Muscle layer of duodenum (tissue), 2 donors: ENCODE data around the gene KLHL9.

Experiments
- H3K27ac ChIP-seq: one replicate; pipeline ENCODE4 v1.7.0; 2013; ENCODE audit warnings: mild to moderate bottlenecking, low read length
- H3K27me3 ChIP-seq: one replicate; pipeline ENCODE4 v1.7.0; 2013; ENCODE audit warnings: low read depth, mild to moderate bottlenecking, control low read depth, low read length
- H3K36me3 ChIP-seq, 2 donors: one replicate each; pipeline ENCODE4 v1.7.0; 2013; ENCODE audit warnings: low read length in 2 of 2, control low read depth in 1 of 2, mild to moderate bottlenecking in 1 of 2; ENCODE audit not compliant: insufficient read depth in 2 of 2, control insufficient read depth in 1 of 2
- H3K4me1 ChIP-seq, 2 donors: one replicate each; pipeline ENCODE4 v1.7.0; 2013; ENCODE audit warnings: low read length in 2 of 2, mild to moderate bottlenecking in 2 of 2, control low read depth in 1 of 2, moderate library complexity in 1 of 2; ENCODE audit not compliant: insufficient read depth in 2 of 2, control insufficient read depth in 1 of 2
- H3K4me3 ChIP-seq, 2 donors: one replicate each; pipeline ENCODE4 v1.7.0; 2013; ENCODE audit warnings: low read length in 2 of 2, low read depth in 1 of 2, mild to moderate bottlenecking in 1 of 2
- H3K9me3 ChIP-seq, 2 donors: one replicate each; pipeline ENCODE4 v1.7.0; 2013; ENCODE audit warnings: low read length in 2 of 2, control low read depth in 1 of 2, mild to moderate bottlenecking in 1 of 2; ENCODE audit not compliant: control insufficient read depth in 1 of 2
- donor health status: healthy.

The KLHL9 gene

GRCh38 chr9:21340735-21341134, 5.5 kb upstream of the KLHL9 start:
- Histone ChIP-seq H3K27ac (no peak overlapping the region), H3K9me3 (no peaks in the 10 kb centered on the region), H3K4me3 (no peak overlapping the region), H3K36me3 (no peaks in the 10 kb centered on the region), H3K4me1 (no peaks in the 10 kb centered on the region), H3K27me3 (no peaks in the 10 kb centered on the region)

GRCh38 chr9:21336457-21336856, 1.3 kb upstream of the KLHL9 start:
- H3K9me3 ChIP-seq: no peaks in the 10 kb centered on the region
- peaks cover 0 to 3% of the 10 kb centered on the region in 2 donors for H3K36me3 ChIP-seq
- H3K4me3 ChIP-seq: no peak overlapping the region
- H3K27me3 ChIP-seq: no peaks in the 10 kb centered on the region
- H3K27ac ChIP-seq: no peak overlapping the region
- peaks cover 15 to 27% of the 10 kb centered on the region in 2 donors for H3K4me1 ChIP-seq

GRCh38 chr9:21333226-21333625, 2.0 kb downstream of the KLHL9 start:
- Histone ChIP-seq H3K4me1 (peaks cover 21 to 53% of the 10 kb centered on the region in 2 donors), H3K27ac (no peak overlapping the region), H3K27me3 (no peaks in the 10 kb centered on the region), H3K36me3 (peaks cover 0 to 3% of the 10 kb centered on the region in 2 donors), H3K4me3 (peak overlapping the region; percentile 85 to 98), H3K9me3 (no peaks in the 10 kb centered on the region)

- Histone ChIP-seq H3K9me3 (no peaks in the 10 kb centered on the region), H3K27ac (no peak overlapping the region), H3K27me3 (no peaks in the 10 kb centered on the region), H3K36me3 (peaks cover 0 to 3% of the 10 kb centered on the region in 2 donors), H3K4me3 (peak overlapping the region in 1 of 2 donors; percentile 85), H3K4me1 (peaks cover 28 to 65% of the 10 kb centered on the region in 2 donors)
Measured at GRCh38 chr9:21331676-21332402, 3.4 kb downstream of the KLHL9 start.

GRCh38 chr9:21326526-21327139, 8.6 kb downstream of the KLHL9 start:
- peaks cover 17 to 18% of the 10 kb centered on the region in 2 donors for H3K36me3 ChIP-seq
- H3K4me1 ChIP-seq: peaks cover 20 to 43% of the 10 kb centered on the region in 2 donors
- no peaks in the 10 kb centered on the region for H3K9me3 ChIP-seq
- H3K4me3 ChIP-seq: no peak overlapping the region
- no peak overlapping the region for H3K27ac ChIP-seq
- no peaks in the 10 kb centered on the region for H3K27me3 ChIP-seq

GRCh38 chr9:21324047-21324446, 11.2 kb downstream of the KLHL9 start:
- no peak overlapping the region for H3K27ac ChIP-seq
- peaks cover 13 to 24% of the 10 kb centered on the region in 2 donors for H3K4me1 ChIP-seq
- no peak overlapping the region for H3K4me3 ChIP-seq
- peaks cover 17 to 18% of the 10 kb centered on the region in 2 donors for H3K36me3 ChIP-seq
- H3K27me3 ChIP-seq: no peaks in the 10 kb centered on the region
- no peaks in the 10 kb centered on the region for H3K9me3 ChIP-seq

GRCh38 chr9:21322911-21323461, 12.2 kb downstream of the KLHL9 start:
- Histone ChIP-seq H3K9me3 (no peaks in the 10 kb centered on the region), H3K4me3 (no peak overlapping the region), H3K27ac (no peak overlapping the region), H3K36me3 (peaks cover 17 to 18% of the 10 kb centered on the region in 2 donors), H3K27me3 (no peaks in the 10 kb centered on the region), H3K4me1 (peaks cover 13% of the 10 kb centered on the region in 2 donors)

- H3K27ac ChIP-seq: no peak overlapping the region
- H3K9me3 ChIP-seq: no peaks in the 10 kb centered on the region
- no peaks in the 10 kb centered on the region for H3K27me3 ChIP-seq
- peaks cover 1 to 6% of the 10 kb centered on the region in 2 donors for H3K4me1 ChIP-seq
- H3K36me3 ChIP-seq: peaks cover 17 to 18% of the 10 kb centered on the region in 2 donors
- no peak overlapping the region for H3K4me3 ChIP-seq
Measured at GRCh38 chr9:21320465-21320864, 14.7 kb downstream of the KLHL9 start.

GRCh38 chr9:21317956-21318923, 17.0 kb downstream of the KLHL9 start:
- Histone ChIP-seq H3K9me3 (no peaks in the 10 kb centered on the region), H3K4me1 (peaks cover 0 to 6% of the 10 kb centered on the region in 2 donors), H3K27me3 (no peaks in the 10 kb centered on the region), H3K4me3 (no peak overlapping the region), H3K27ac (no peak overlapping the region), H3K36me3 (peaks cover 8 to 9% of the 10 kb centered on the region in 2 donors)

- H3K4me1 ChIP-seq: peaks cover 0 to 6% of the 10 kb centered on the region in 2 donors
Measured at GRCh38 chr9:21316860-21317259, 18.3 kb downstream of the KLHL9 start.

More at GRCh38 chr9:21316860-21317259, 18.3 kb downstream of the KLHL9 start:
- no peaks in the 10 kb centered on the region for H3K9me3 ChIP-seq
- no peaks in the 10 kb centered on the region for H3K27me3 ChIP-seq
- H3K4me3 ChIP-seq: no peak overlapping the region
- H3K27ac ChIP-seq: no peak overlapping the region
- H3K36me3 ChIP-seq: no peaks in the 10 kb centered on the region
